B cell (primary cell): ENCODE data around the gene KIF1A.

ENCODE experiments used
- EZH2 ChIP-seq: IDR thresholded peaks from 2 replicates; pipeline ENCODE4 v1.6.1; 2012; ENCODE audit warnings: borderline replicate concordance, low read depth, mild to moderate bottlenecking, moderate library complexity, low read length; ENCODE audit not compliant: insufficient read depth, poor library complexity, severe bottlenecking
- TF ChIP-seq, protein P1 (sequence below): fragments of 200-600 bp; IDR thresholded peaks from one replicate; pipeline ENCODE4 v1.8.0; 2022; ENCODE audit warnings: antibody characterized with exemption, mild to moderate bottlenecking

DNA sequence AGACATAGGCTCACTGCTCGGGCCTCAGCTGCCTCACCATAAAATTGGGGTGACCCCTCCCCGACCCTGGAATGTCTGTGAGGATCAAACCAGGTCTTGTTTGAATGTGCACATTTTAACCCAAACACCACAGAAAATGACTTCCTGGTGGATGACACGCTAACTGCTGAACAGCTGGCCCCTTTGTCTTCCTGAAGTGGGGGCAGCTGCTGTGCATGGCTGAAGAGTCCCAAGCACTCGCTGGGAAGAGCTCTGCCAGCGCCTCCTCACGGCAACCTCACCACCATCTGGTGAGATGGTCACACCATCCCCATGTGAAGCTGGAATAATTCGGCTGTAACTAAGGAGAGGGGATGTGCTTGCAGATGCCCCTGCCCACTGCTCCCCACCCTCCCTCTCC, 94.3 kb downstream of the KIF1A start:
- TF ChIP-seq, protein P1, sequence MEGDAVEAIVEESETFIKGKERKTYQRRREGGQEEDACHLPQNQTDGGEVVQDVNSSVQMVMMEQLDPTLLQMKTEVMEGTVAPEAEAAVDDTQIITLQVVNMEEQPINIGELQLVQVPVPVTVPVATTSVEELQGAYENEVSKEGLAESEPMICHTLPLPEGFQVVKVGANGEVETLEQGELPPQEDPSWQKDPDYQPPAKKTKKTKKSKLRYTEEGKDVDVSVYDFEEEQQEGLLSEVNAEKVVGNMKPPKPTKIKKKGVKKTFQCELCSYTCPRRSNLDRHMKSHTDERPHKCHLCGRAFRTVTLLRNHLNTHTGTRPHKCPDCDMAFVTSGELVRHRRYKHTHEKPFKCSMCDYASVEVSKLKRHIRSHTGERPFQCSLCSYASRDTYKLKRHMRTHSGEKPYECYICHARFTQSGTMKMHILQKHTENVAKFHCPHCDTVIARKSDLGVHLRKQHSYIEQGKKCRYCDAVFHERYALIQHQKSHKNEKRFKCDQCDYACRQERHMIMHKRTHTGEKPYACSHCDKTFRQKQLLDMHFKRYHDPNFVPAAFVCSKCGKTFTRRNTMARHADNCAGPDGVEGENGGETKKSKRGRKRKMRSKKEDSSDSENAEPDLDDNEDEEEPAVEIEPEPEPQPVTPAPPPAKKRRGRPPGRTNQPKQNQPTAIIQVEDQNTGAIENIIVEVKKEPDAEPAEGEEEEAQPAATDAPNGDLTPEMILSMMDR: no peak
- TF ChIP-seq EZH2: no peak
